GM20000 (cell line): ENCODE data around the gene CAMTA1.

Experiments
- DNase-seq: peaks from one replicate; pipeline ENCODE4 v3.0.0; 2012; ENCODE audit warnings: low spot score
- TF ChIP-seq, protein P1 (sequence below): IDR thresholded peaks from 2 replicates; pipeline ENCODE4 v1.5.1; 2012; ENCODE audit warnings: mild to moderate bottlenecking, control low read depth; ENCODE audit errors: extremely low read depth, missing control alignments

Gene CAMTA1

DNA sequence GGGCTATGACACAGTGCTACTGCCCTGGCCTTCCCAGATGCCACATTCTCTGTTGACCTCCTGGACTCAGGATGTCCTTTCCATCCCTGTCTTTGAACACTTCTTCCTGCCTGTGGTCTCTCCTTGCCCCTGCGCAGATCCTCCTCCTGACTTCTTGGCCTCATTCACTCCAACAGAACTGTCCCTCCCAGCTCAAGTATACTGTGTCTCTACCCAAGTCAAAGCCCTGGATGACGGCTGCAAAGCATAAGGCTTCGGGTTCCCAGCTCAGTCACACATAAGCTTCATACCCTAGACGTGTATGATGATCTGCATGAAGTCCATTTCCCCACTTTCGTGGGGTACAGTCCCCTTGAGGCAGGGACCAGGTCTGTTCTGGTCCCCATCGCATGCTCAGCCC is 657.7 kb downstream of the CAMTA1 start:
- TF ChIP-seq, protein P1, sequence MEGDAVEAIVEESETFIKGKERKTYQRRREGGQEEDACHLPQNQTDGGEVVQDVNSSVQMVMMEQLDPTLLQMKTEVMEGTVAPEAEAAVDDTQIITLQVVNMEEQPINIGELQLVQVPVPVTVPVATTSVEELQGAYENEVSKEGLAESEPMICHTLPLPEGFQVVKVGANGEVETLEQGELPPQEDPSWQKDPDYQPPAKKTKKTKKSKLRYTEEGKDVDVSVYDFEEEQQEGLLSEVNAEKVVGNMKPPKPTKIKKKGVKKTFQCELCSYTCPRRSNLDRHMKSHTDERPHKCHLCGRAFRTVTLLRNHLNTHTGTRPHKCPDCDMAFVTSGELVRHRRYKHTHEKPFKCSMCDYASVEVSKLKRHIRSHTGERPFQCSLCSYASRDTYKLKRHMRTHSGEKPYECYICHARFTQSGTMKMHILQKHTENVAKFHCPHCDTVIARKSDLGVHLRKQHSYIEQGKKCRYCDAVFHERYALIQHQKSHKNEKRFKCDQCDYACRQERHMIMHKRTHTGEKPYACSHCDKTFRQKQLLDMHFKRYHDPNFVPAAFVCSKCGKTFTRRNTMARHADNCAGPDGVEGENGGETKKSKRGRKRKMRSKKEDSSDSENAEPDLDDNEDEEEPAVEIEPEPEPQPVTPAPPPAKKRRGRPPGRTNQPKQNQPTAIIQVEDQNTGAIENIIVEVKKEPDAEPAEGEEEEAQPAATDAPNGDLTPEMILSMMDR = no peak
- no peak for DNase-seq

DNA sequence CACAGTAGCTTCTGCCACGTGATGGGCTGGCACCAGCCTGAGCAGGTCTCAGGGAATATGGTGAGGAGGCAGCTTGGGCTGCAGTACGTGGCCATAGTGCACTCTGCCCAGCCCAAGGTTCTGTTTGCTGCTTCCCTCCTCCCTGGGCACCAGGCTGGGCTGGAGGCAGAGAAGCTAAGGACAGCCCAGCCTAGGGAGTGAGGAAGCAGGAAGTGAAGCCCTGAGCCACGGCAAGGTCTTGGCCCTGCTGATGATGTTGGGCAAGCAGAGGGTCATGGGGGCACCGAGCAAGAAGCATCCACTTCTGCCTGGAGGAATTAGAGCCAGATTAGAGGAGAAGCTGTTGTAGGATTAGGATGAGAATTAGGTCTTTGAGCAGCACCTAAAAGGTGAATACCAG is 659.1 kb downstream of the CAMTA1 start:
- TF ChIP-seq, protein P1 = no peak
- DNase-seq = no peak

DNA sequence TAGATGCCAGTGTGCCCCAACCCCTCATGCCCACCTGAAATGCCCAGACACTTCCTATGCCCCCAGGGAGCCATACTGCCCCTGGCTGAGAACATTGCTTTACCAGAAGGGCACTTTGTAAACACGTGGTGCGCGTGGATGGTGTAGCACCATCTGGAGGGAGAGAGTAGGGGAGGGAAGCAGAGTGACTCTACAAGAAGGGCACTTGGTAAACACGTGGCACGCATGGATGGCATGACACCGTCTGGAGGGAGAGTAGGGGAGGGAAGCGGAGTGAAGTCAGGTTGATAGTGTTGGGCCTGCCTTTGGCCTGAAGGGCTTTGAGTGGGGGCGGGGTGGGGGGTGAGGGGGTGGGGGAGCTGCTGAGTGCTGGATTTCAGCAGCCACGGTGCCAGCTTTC is 661.8 kb downstream of the CAMTA1 start:
- no peak for DNase-seq
- TF ChIP-seq, protein P1 = no peak

DNA sequence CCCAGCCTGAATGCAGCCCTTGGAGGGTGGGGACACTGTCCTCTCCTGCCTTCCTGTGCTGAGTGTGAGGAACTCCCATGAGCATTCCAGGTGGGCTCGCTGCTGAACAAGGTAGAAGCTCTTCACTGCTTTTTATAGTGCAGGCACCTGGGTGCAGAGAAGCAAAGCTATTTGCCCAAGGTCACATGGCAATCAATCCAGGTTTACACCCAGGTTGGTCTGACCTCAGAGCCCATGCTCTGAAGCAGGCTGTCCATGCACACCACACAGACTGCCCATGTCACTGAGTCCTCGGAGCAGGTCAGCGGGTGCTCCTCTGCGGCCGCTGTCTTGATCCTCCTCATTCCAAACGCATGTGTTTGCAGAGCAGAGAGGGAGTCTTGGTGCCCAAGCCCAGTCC is 662.5 kb downstream of the CAMTA1 start:
- DNase-seq = no peak
- TF ChIP-seq, protein P1 = no peak

DNA sequence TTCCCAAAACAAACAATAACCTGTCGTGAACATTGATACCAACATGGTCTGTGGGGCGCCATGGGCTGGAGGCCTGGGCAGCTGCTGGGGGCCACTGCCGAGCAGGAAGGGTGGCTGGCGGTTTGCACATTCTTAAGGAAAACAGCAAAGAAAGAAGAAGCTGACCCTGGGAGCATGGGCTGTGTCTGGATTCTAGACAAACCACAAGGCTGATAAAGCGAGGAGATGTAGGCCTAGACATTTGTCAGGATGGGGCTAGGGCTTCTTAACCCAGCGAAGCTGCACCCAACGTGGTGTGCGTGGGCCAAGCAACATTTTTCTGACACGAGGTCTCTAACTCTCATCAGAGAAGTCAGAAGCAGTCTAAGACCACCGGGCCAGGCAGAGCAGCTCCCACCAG is 663.7 kb downstream of the CAMTA1 start:
- TF ChIP-seq, protein P1 = no peak

DNA sequence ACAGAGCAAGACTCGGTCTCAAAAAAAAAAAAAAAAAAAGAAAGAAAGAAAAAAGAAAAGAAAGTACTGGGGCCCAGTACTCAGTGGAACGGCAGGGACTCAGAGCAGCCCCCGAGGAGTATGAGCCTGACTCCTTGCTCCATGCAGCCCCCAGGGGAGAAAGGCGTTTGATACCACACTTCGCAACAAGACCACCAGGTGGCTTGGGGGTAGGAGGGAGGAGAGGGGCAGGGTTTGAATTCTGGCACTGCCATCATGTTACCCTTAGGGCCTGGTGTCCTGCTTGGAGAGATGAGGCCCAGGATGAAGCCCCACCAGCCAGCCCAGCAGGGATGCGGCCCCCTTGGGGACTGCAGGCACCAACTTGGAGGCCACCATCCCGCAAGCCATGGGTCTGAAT is 664.5 kb downstream of the CAMTA1 start:
- TF ChIP-seq, protein P1 = no peak
- no peak for DNase-seq

More for the DNA sequence above, 663.7 kb downstream of the CAMTA1 start:
- DNase-seq = no peak

DNA sequence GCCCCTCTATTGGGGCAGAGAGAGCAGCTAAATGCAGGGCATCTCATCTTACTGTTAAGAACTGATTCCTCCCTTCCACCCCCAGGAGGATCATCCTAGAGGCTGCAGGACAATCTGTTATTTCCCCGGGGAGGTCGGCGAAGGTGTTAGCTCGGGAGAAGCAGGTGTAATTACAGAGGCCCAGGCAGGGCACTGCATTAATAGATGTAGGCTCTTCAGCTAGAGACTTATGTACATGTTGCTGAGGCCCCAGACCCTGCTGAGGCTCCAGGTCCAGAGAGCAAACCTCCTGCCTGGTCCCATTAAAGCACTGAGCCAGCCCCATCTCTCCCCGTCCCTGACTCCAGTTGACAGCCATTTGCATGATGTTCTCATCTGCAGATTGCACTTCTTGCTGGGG is 665.6 kb downstream of the CAMTA1 start:
- DNase-seq = no peak
- TF ChIP-seq, protein P1 = no peak
